Coronary artery (tissue), 2 donors: ENCODE results near the gene USP22.

Experiments
- DNase-seq: peaks from one replicate; pipeline ENCODE4 v3.0.0-alpha.2; 2017; ENCODE audit warnings: low spot score
- H3K27ac ChIP-seq, 2 donors: fragments of 200-600 bp; sonication (generic); one replicate each; pipeline ENCODE4 v1.5.1; 2016 to 2019
- H3K4me3 ChIP-seq: fragments of 200-600 bp; sonication (generic); 2 replicates; pipeline ENCODE4 v1.5.1; 2016; ENCODE audit warnings: mild to moderate bottlenecking, moderate library complexity
- CTCF ChIP-seq: fragments of 200-600 bp; sonication (generic); IDR thresholded peaks from one replicate; pipeline ENCODE4 v1.5.1; 2019; ENCODE audit warnings: antibody characterized with exemption

Gene USP22

GRCh38 chr17:21029036-21029435 lies 13.8 kb downstream of the USP22 start:
- no peak overlapping the region for H3K4me3 ChIP-seq
- H3K27ac ChIP-seq: peak overlapping the region; percentile 27 to 47
- TF ChIP-seq CTCF: no peak
- DNase-seq: no peak

GRCh38 chr17:21028192-21028591 lies 14.6 kb downstream of the USP22 start:
- Histone ChIP-seq H3K27ac (peak overlapping the region in 1 of 2 donors; percentile 47), H3K4me3 (no peak overlapping the region)
- no peak for DNase-seq
- no peak for TF ChIP-seq CTCF

- no peak overlapping the region for H3K27ac ChIP-seq
- DNase-seq: no peak
- TF ChIP-seq CTCF: no peak
- no peak overlapping the region for H3K4me3 ChIP-seq
Measured at GRCh38 chr17:21027031-21027430, 15.8 kb downstream of the USP22 start.

- Histone ChIP-seq H3K4me3 (no peak overlapping the region), H3K27ac (no peak overlapping the region)
- TF ChIP-seq CTCF: no peak
- DNase-seq: no peak
Measured at GRCh38 chr17:21025451-21025850, 17.4 kb downstream of the USP22 start.

GRCh38 chr17:21024024-21024423 lies 18.8 kb downstream of the USP22 start:
- Histone ChIP-seq H3K4me3 (no peak overlapping the region), H3K27ac (no peak overlapping the region)
- no peak for TF ChIP-seq CTCF
- DNase-seq: no peak

GRCh38 chr17:21021208-21021803 lies 21.5 kb downstream of the USP22 start:
- TF ChIP-seq CTCF: no peak
- no peak overlapping the region for H3K27ac ChIP-seq
- DNase-seq: no peak

GRCh38 chr17:21020622-21021021 lies 22.2 kb downstream of the USP22 start:
- H3K4me3 ChIP-seq: no peak overlapping the region
- no peak for TF ChIP-seq CTCF
- no peak for DNase-seq

More at GRCh38 chr17:21021208-21021803, 21.5 kb downstream of the USP22 start:
- H3K4me3 ChIP-seq: no peak overlapping the region

More at GRCh38 chr17:21020622-21021021, 22.2 kb downstream of the USP22 start:
- peak overlapping the region in 1 of 2 donors; percentile 22 for H3K27ac ChIP-seq
